ENCODE data around the gene WAS.
"Not testable (repeated sequence)": the region's sequence is repeated elsewhere in the genome, so short reads cannot be mapped to it uniquely, and the experiment has no call there.

Gene WAS

DNA sequence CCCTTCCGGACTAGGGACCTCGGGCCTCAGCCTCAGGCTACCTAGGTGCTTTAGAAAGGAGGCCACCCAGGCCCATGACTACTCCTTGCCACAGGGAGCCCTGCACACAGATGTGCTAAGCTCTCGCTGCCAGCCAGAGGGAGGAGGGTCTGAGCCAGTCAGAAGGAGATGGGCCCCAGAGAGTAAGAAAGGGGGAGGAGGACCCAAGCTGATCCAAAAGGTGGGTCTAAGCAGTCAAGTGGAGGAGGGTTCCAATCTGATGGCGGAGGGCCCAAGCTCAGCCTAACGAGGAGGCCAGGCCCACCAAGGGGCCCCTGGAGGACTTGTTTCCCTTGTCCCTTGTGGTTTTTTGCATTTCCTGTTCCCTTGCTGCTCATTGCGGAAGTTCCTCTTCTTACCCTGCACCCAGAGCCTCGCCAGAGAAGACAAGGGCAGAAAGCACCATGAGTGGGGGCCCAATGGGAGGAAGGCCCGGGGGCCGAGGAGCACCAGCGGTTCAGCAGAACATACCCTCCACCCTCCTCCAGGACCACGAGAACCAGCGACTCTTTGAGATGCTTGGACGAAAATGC is at the start of gene WAS:
TSS of gene WAS (plus strand) at position 389 of the 572 bp plus-strand sequence. CDS start at position 444, 55 bp downstream.
- DNase-seq = peak; percentile 78

DNA sequence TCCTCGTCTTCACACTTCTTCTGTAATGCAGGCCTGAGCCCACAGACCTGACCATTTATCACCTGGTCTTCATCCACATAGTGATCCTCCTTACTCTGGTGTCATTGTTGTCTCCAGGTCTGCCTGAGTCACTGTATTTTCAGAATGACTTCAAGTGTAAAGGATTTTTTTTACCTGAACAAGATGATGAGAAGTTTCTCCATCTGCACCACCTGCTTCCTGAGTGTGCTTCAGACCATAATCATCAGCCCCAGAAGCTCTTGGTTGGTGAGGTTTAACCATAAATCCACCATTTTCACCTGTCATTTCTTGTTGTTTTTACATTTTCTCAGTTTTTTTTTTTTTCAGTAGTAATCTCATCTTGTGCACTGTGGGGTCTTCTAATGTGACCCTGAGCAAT is 47.3 kb upstream of the WAS start:
- no peak for DNase-seq

DNA sequence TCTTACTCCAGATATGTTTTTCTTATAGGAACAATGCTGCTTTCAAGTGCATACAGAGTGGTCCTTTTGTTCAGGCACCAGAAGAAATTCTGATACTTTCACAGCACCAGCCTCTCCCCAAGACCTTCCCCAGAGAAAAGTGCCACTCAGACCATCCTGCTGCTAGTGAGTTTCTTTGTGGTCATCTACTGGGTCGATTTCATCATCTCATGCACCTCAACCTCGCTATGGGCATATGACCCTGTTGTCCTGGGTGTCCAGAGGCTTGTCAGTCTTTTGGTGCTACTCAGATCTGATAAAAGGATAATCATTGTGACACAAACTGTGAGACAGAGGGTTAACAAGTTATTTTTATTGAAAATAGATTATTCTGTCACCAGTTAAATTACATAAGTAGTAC is 46.8 kb upstream of the WAS start:
- no peak for DNase-seq

DNA sequence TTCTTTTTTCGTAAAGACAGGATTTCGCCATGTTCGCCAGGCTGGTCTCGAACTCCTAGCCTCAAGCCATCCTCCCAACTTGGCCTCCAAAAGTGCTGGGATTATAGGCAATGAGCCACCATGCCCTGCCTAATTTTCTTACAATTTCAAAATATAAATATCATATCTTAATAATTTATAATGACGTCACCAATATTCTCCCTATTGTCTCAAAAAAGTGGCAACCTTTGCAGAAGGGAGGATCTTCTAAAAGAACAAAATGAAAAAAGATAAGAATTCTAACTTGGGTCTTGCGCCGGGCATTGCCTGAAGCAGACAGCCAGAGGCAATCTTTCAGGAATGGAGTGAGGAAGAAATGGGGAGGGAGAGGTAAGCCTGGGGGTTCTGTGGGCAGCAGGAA is 37.9 kb upstream of the WAS start:
- DNase-seq = no peak

DNA sequence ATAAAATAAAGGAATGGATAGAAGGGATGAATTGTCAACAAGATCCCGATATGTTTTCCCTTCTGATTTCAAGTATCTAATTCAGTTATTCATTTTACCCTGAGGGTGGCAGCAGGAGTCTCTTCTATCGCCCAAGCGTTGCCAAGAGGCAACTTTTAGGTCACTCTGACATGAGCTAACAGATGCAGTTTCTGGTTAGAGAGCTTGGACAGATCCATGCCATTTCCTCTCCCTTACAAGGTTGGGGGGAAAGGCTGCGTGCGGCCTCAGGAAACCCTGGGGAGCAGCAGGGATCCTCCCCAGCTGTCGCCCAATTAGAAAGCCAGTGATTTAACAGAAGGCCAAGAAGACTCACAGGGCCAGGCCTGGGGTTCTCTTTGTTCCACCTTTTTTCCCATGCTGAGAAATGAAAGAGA is 35.3 kb upstream of the WAS start:
- DNase-seq = no peak

DNA sequence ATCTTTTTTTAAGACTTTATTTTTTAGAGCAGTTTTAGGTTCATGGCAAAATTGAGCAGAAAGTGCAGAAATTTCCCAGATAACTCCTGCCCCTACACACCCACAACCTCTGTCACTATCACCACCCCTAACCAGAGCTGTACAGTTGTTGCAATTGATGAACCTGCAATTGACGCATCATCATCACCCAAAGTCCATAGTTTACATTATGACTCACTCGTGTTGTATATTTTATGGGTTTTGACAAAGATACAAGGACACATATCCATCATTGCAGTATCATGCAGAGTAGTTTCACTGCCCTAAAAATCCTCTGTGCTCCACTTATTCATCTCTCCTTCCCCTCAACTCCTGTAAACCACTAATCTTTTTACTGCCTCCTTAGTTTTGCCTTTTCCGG is 34.5 kb upstream of the WAS start:
- DNase-seq = no peak

DNA sequence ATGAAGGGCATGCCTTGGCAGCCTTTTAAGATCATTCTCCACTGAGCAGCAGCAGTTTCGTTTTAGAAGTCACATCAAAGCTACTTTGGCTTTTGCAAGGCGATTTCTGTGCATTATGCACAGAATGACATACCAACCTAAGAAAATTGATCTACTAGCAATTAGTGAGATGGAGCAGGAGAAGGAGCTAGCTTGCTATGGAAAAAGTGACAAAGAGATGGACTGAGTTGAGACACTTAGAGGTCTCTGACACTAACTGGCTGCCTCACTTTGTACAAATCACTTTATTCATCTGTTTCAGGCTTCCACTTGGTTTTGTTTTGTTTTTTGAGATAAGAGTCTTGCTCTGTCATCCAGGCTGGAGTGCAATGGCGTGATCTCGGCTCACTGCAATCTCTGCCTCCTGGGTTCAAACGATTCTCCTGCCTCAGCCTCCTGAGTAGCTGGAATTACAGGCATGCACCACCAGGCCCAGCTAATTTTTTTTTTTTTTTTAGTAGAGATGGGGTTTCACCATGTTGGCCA is 31.5 kb upstream of the WAS start:
- not testable (repeated sequence) for DNase-seq

DNA sequence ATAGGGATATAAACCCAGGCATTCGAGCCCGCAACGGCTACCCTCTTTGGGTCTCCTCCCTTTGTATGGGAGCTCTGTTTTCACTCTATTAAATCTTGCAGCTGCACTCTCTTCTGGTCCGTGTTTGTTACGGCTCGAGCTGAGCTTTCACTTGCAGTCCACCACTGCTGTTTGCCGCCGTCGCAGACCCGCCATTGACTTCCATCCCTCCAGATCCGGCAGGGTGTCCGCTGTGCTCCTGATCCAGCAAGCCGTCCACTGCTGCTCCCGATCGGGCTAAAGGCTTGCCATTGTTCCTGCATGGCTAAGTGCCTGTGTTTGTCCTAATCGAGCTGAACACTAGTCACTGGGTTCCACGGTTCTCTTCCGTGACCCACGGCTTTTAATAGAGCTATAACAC is 28.9 kb upstream of the WAS start:
- DNase-seq = not testable (repeated sequence)

DNA sequence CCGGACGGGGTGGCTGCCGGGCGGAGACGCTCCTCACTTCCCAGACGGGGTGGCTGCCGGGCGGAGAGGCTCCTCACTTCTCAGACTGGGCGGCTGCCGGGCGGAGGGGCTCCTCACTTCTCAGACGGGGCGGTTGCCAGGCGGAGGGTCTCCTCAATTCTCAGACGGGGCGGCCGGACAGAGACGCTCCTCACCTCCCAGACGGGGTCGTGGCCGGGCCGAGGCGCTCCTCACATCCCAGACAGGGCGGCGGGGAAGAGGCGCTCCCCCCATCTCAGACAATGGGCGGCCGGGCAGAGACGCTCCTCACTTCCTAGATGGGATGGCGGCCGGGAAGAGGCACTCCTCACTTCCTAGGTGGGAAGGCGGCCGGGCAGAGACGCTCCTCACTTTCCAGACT is 23.9 kb upstream of the WAS start:
- DNase-seq = not testable (repeated sequence)

DNA sequence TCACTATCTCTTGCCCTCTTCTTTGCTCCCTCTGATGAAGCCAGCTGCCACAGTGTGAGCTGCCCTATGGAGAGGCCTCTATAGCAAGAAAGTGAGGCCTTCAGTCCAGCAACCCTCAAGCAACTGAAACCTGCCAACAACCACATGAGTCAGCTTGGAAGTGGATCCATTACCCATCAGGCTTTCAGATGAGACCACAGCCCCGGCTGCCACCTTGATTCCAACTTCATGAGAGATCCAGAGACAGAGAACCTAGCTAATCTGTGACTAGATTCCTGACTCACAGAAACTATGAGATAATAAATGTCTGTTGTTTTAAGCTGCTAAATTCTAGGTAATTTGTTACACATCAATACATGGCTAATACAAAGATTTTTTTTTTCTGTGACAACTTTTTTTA is 20.4 kb upstream of the WAS start:
- DNase-seq = no peak

DNA sequence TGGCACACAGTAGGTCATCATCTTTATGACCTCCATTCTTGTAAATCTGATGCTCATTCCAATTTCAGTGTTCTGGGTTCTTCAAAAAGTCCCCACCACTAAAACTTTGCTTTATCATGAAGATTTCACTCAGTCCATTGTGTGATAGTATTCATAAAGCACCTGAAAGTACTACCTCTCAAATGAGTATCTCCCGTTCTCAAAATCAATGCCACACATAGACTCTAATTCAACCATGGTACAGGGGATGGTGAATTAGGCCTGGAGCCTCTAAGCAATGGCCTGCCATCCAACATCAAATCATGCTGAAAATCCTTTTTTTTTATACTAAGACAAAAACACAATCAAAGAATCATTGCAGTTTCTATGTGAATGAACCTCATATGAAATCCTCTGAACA is 19.4 kb upstream of the WAS start:
- no peak for DNase-seq

DNA sequence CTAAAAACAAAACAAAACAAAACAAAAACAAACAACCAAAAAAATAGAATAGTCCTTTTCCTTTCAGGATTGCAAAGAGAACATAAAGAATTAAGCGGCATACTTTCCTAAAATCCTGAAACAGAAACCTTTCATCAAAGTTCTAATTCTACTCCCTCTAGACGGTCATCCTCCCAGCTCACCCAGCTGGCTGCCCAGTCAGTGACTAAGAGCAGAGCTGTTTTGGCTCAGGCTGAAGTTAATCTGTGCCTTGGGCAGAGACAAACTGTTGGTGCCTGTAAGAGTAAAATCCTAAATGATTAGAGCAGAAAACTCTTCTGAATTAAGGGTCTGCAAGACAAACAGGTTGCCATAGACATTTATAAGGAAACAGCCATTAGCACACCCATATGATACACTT is 17.6 kb upstream of the WAS start:
- DNase-seq = no peak

DNA sequence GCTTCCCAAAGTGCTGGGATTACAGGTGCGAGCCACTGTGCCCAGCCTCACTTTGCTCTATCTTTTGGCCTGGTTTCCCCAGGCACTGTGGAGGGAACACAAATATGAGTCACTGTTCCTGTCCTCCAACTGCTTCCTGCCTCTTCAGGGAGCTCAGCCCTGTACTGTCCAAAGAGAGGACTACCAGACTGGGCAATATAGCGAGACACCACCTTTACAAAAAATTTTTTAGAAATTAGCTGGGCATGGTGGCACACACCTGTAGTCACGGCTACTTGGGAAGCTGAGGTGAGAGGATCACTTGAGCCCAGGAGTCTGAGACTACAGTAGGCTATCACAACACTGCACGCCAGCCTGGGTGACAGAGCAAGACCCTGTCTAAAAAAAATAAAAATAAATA is 16.9 kb upstream of the WAS start:
- no peak for DNase-seq

DNA sequence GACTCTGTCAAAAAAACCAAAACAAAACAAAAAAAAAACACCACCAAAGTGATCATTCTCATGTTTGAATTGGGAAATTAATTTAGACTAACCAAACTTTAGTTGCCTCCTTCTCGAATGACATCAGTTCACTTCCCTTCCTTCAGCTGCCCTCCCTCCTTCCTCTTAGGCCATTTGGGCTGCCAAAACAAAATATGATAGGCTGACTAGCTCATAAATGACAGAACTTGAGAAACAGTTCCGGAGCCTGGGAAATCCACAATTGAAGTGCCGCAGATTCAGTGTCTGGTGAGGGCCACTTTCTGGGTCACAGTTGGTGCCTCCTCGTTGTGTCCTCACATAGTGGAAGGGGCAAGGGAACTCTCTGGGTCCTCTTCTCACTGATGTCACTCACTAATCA is 16.1 kb upstream of the WAS start:
- no peak for DNase-seq

DNA sequence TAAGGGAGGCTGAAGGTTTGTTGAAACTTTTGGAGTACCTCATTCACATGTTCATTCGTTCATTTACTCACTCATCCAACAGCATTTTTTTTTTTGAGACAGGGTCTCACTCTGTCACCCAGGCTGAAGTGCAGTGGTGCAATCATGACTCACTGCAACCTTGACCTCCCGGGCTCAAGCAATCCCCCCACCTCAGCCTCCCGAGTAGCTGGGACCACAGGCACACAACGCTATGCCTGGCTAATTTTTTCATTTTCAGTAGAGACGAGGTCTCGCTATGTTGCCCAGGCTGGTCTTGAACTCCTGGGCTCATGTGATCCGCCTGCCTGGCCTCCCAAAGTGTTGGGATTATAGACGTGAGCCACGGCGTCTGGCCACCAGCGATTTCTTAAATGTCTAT is 15.4 kb upstream of the WAS start:
- not testable (repeated sequence) for DNase-seq

DNA sequence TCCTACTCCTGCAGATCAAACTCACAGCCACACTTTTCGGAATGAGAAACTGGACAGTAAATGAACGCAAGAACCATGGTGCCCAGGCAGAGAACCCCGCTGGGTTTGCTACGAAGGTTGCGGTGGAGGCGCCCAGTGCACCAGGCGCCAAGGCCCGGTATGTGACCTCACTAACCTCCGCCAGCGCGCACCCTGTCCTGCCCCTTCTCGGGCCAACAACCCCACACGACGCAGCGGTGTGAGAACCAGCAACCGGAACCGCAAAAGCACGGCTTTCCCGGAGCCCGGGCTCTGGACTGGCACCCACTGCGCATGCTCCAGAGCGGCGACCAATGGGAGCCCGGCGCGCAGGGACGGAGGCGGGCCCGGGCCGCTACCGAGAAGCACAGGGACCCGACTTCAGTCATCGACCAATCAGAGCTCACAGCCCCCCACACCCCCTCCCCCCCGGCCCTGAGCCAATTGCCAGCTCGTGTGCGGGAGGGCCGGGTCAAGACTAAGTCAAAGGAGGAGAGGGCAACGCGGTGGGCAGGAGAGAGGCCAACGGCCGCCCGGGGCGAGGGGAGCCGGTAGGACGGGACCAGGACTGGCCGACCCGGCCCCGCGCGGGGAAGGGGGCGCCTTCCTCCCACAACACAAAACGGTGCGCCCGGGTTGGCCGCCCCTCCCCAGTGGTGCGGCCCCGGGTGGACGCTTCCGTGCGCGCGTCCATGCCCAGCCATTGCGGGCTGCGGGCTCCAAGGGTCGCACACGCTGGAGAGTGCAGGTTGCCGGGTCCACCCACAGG is 7.3 kb upstream of the WAS start:
- DNase-seq = peak; percentile 90

DNA sequence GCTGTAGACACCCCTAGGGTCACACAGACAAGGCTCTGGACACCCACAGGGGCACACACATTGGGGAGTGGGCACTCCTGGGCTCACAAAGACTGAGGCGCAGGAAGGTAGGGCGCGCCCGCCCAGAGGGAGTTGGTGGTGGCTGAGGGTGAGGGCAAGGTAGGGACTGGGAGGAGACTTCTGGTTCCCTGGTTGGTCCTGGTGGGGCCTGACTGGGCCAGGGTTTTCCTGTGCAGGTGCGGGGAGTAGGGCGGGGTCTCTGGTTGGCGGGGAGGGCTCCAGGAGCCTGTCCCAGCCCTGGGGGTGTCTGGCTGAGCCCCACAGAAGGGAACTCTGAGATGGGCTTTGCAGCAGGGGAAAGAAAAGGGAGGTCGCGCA is 6.7 kb upstream of the WAS start:
- no peak for DNase-seq

DNA sequence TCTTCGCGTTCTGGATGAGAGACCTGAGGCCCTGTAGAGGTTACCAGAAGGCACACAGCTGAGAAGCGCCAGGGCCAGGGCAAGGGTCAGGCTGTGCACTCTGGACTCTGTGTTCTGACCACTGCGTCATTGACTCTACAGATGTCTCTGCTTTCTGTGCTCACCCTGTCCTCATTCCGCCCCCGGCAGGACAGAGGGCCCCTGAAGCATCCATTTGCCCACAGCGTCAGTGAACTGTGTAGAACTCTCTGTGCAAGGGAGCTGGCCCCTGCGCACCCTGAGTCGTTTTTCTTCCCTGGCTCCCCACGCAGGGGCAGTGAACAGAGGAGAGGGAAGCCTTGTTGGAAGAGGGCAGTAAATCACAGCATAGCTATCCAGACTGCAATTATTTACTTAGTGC is 6.1 kb upstream of the WAS start:
- no peak for DNase-seq

DNA sequence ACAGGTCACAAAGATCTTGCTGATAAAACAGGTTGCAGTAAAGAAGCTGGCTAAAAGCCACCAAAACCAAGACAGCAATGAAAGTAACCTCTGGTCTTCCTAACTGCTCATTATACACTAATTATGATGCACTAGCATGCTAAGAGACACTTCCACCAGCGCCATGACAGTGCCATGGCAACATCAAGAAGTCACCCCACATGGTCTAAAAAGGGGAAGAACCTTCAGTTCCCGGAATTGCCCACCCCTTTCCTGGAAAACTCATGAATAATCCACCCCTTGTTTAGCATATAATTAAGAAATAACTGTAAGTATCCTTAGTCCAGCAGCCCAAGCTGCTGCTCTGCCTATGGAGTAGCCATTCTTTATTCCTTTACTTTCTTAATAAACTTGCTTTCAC is 3.1 kb upstream of the WAS start:
- DNase-seq = not testable (repeated sequence)

DNA sequence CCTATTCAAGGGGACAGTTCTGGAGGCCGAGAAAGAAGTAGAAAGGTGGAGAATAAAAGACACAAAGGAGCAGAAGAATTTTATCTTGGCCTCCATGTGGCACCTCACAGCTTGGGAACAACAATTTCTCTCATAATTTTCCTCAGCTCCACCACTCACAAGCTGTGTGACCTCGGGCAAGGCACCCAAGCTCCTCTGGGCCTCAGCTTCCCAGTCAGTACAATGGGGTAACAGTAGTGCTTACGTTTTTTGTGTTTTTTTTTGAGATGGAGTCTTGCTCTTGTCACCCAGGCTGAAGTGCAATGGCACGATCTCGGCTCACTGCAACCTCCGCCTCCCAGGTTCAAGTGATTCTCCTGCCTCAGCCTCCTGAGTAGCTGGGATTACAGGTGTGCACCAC is 2.7 kb upstream of the WAS start:
- not testable (repeated sequence) for DNase-seq

DNA sequence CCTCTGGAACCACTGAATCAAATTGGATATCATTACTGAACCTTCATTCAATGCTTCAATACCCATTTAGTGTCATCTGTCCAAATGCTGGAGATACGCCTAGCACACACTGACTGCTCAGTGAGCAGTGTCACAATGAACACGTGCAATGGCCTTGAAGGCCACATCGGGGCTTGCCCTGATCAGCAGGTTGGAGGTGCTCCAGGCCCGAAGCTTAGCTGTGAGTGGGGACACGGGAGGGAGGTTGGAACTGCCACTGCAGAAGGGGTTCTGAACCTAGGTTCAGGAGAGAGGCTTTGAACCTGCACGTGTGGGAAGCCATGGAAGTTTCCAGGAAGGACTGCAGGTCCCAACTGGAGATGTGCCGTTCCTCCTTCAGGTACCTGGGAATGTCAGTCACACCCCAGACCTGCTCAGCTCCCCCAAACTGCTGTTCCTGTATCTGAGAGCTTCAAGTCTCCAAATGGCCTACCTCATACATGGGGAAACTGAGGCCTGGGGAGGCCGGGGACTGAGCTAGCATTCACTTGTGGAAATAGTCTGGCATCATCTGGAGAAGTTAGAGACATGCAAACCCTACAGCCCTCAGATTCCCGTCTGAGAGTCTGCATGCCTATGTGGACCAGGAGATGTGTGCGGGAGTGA is 1.9 kb upstream of the WAS start:
- DNase-seq = no peak

DNA sequence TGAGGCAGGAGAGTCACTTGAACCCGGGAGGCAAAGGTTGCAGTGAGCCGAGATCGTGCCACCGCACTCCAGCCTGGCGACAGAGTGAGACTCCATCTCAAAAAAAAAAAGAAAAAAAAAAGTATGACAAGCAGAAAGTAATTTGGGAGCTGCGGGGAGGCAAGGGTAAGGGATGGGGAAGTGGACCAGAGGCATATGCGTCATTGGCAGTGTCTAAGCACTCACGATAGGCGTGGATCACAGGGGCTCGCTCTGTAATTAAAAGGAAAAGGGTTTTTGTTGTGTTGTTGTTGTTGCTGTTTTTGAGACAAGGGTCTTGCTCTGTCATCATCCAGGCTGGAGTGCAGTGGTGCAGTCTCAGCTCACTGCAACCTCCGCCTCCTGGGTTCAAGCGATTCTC is 804 bp upstream of the WAS start:
- not testable (repeated sequence) for DNase-seq

DNA sequence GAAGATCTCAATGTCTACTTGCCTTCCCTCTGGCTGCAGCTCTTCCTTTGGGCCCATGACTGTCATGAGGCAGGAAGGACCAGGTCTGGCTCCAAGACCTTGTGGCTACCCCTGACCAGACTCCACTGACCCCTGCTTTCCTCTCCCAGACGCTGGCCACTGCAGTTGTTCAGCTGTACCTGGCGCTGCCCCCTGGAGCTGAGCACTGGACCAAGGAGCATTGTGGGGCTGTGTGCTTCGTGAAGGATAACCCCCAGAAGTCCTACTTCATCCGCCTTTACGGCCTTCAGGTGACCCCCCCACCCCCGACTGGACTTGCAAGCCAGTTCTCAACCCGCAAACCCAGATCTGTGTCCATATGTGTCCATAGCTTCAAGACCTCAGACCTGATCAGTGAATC is 535 bp downstream of the WAS start:
- no peak for DNase-seq

DNA sequence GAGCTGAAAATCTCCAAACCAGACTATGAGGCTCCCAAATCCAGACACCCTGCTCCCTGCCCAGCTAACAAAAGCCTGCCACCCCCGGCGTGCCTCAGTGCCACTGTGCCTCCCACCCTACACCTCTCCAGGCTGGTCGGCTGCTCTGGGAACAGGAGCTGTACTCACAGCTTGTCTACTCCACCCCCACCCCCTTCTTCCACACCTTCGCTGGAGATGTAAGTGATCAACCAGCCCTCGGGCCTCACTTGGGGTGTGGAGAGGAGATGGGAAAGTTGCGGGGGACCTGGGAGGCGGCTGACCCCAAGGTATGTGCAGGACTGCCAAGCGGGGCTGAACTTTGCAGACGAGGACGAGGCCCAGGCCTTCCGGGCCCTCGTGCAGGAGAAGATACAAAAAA is 1.8 kb downstream of the WAS start:
- no peak for DNase-seq
